OCI-LY1 (cell line): Measurements from ENCODE around the gene GNG10.

ENCODE experiments used
- EZH2 ChIP-seq: fragments of 200-600 bp; sonication (generic), shearing (Covaris generic); IDR thresholded peaks from 2 replicates; pipeline ENCODE4 v1.8.0; 2017; ENCODE audit warnings: borderline replicate concordance, mixed run types, mild to moderate bottlenecking, antibody characterized with exemption, low read length, moderate library complexity, mixed read lengths
- TF ChIP-seq, protein P1 (sequence below): fragments of 200-600 bp; sonication (generic), shearing (Covaris generic); IDR thresholded peaks from 2 replicates; pipeline ENCODE4 v1.5.1; 2017; ENCODE audit warnings: mild to moderate bottlenecking, antibody characterized with exemption, low read length, moderate library complexity, mixed read lengths

DNA sequence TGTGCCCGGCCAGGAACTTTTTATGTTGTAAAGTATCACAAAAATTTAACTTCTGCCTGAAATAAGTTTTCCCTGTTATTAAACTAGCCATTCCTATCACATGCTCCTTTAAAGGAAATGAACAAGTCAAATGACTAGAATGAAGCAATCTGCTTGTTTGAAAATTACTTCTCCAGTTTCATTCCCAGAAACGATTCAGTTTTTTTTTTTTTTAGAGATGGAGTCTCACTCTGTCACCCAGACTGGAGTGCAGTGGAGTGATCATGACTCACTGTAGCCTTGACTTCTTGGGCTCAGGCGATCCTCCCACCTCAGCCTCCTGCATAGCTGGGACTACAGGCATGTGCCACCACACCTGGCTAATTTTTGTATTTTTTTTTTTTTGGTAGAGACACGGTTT is 13.3 kb upstream of the GNG10 start:
- TF ChIP-seq, protein P1, sequence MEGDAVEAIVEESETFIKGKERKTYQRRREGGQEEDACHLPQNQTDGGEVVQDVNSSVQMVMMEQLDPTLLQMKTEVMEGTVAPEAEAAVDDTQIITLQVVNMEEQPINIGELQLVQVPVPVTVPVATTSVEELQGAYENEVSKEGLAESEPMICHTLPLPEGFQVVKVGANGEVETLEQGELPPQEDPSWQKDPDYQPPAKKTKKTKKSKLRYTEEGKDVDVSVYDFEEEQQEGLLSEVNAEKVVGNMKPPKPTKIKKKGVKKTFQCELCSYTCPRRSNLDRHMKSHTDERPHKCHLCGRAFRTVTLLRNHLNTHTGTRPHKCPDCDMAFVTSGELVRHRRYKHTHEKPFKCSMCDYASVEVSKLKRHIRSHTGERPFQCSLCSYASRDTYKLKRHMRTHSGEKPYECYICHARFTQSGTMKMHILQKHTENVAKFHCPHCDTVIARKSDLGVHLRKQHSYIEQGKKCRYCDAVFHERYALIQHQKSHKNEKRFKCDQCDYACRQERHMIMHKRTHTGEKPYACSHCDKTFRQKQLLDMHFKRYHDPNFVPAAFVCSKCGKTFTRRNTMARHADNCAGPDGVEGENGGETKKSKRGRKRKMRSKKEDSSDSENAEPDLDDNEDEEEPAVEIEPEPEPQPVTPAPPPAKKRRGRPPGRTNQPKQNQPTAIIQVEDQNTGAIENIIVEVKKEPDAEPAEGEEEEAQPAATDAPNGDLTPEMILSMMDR = no peak
- TF ChIP-seq EZH2 = no peak
